Subcutaneous adipose tissue (tissue), 4 donors: ENCODE data around the gene TBC1D3I. TPM values are rescaled to one million over a fixed set of nuclear protein-coding genes. Genes with fewer than 3 reads are reported as not detected.
"Not testable (repeated sequence)": the region's sequence is repeated elsewhere in the genome, so short reads cannot be mapped to it uniquely, and the experiment has no call there.

Experiments
- CTCF ChIP-seq: fragments of 450-650 bp; IDR thresholded peaks from one replicate; pipeline ENCODE4 v1.5.1; 2016; ENCODE audit warnings: low read depth, mild to moderate bottlenecking, control low read depth, antibody characterized with exemption, moderate library complexity
- total RNA-seq, 4 donors: library from RNA; depleted of rRNA; stranded (reverse); fragments of >200 nt; gene quantifications; one replicate each; pipeline ENCODE4 v1.1.0, GENCODE V29; 2016

The TBC1D3I gene
- total RNA-seq: not detected

GRCh38 chr17:36264470-36264869, at the start of gene TBC1D3I:
TSS of gene TBC1D3I (minus strand) at chr17:36264570. CDS start at chr17:36262985, 1,585 bp downstream.
- not testable (repeated sequence) for TF ChIP-seq CTCF

GRCh38 chr17:36214918-36215317, 49.5 kb downstream of the TBC1D3I start:
- TF ChIP-seq CTCF: no peak

- no peak for TF ChIP-seq CTCF
These were observed 50.7 kb downstream of the TBC1D3I start for GRCh38 chr17:36213695-36214094.

GRCh38 chr17:36212966-36213365, 51.4 kb downstream of the TBC1D3I start:
- TF ChIP-seq CTCF: no peak

- TF ChIP-seq CTCF: no peak
These were observed 52.1 kb downstream of the TBC1D3I start for GRCh38 chr17:36212272-36212605.

GRCh38 chr17:36210439-36211211, 53.7 kb downstream of the TBC1D3I start, which contains the start of gene CCL4L2:
TSS of gene CCL4L2 (plus strand) at chr17:36211063.
- not testable (repeated sequence) for TF ChIP-seq CTCF

GRCh38 chr17:36209575-36209974, 54.8 kb downstream of the TBC1D3I start:
- no peak for TF ChIP-seq CTCF
